ENCODE results near the gene CYP2R1.
"Not testable (repeated sequence)": the region's sequence is repeated elsewhere in the genome, so short reads cannot be mapped to it uniquely, and the experiment has no call there.

Gene CYP2R1

GRCh38 chr11:14892577-14892976 lies 546 bp upstream of the CYP2R1 start:
- no peak for DNase-seq

- DNase-seq = peak; percentile 66 to 86
Measured at GRCh38 chr11:14891143-14892035, 642 bp downstream of the CYP2R1 start.

DNA sequence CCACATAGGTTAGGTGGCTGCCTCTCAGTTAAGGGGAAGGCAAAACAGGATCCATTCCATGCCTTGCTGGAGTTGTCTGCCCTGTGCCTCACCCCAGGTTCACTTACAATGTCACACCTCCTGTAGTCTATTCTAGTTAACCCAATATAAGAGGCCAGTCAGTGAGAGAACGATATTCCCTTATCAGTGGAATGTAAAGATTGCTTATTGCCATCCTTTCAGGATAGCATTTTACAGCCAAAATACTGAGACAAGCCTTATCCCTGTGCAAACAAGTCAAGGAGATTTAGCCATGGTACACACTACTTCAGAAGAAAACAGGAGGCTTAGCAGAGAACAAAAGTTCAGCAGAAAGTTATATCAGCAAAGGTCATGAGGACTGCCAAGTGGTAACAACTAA lies 5.5 kb downstream of the CYP2R1 start:
- DNase-seq = no peak

GRCh38 chr11:14884667-14885273 lies 7.3 kb downstream of the CYP2R1 start:
- no peak for DNase-seq

- not testable (repeated sequence) for DNase-seq
Measured at GRCh38 chr11:14883683-14884082, 8.3 kb downstream of the CYP2R1 start.

- DNase-seq = no peak
Measured at GRCh38 chr11:14882196-14882595, 9.8 kb downstream of the CYP2R1 start.

- no peak for DNase-seq
Measured at GRCh38 chr11:14881576-14882193, 10.3 kb downstream of the CYP2R1 start.

- DNase-seq = no peak
Measured at GRCh38 chr11:14875163-14875562, 16.9 kb downstream of the CYP2R1 start.

DNA sequence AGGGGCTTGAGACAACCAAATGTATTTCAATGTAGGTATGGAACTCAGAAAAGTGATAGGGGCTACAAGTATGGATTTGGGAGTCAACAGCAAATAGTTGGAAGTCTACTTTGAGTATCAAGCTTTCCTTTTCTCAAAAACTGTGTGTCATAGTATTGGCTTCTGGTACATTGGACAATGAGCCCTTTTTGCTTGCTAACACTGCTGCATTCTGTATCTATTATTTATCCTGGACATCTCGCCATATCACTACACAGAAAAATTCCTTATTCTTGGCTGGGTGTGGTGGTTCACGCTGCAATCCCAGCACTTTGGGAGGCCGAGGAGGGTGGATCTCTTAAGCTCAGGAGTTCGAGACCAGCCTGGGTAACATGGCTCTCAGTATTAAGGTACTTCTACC lies 18.4 kb downstream of the CYP2R1 start:
- no peak for DNase-seq

GRCh38 chr11:14872032-14872431 lies 20.0 kb downstream of the CYP2R1 start:
- DNase-seq = no peak

DNA sequence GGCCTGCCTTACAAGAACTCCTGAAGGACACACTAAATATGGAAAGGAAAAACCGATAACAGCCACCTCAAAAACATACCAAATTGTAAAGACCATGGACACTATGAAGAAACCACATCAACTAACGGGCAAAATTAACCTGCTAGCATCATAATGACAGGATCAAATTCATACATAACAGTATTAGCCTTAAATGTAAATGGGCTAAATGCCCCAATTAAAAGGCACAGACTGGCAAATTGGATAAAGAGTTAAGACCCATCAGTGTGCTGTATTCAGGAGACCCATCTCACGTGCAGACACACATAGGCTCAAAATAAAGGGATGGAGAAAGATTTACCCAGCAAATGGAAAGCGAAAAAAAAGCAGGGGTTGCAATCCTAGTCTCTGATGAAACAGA lies 28.3 kb downstream of the CYP2R1 start:
- DNase-seq = not testable (repeated sequence)

DNA sequence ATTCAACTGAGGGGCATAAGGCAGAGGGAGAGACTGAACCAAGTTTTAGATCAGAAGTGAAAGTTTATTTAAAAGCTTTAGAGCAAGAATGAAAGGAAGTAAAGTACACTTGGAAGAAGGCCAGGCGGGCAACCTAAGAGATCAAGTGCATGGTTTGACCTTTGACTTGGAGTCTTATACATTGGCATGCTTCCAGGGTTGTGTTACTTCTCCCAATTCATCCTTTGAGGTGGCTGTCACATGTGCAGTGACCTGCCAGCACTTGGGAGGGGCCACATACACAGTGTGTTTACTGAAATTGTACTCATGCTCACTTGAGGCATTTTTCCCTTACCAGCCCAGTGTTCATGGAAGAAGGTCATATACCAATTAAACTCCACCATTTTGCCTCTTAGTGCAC lies 30.4 kb downstream of the CYP2R1 start:
- no peak for DNase-seq

DNA sequence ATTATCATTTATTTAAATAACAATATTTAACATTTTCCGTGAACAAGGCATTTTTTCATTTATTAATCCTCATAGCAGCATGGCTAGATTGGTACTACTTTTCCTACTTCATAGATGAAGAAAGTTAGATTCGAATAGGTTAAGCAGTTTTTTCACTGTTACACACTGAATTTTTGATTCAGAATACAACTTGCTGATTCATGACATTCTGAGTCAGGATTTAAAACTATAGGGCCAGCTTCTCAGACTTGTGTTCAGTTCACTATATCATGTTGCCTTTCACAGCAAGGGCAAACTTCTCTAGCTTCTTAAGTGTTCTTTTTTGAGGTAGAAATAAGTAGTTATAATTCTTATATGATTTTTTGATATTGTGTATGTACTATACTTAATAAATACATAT lies 31.5 kb downstream of the CYP2R1 start:
- no peak for DNase-seq

GRCh38 chr11:14858404-14858803 lies 33.6 kb downstream of the CYP2R1 start:
- no peak for DNase-seq

DNA sequence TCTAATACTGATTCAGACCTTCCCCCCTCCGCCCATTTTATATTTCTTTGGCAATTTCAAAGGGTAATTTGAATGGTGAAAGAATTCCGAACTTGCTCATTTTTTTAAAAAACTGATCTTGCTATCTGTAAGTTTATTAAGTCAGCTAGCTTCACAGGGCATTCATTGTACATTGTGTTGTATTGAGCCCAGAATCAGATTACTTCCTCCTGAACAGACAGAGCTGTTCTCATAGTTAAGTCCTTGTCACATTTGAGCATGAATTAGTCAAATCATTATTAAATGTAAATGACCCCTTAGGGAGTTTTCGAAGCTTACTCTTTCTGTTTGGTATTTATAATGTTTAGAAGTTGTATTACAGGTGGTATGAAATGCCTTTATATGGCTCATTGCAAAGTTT lies 34.4 kb downstream of the CYP2R1 start:
- no peak for DNase-seq

GRCh38 chr11:14855890-14856289 lies 36.1 kb downstream of the CYP2R1 start:
- no peak for DNase-seq

GRCh38 chr11:14854057-14854456 lies 38.0 kb downstream of the CYP2R1 start:
- DNase-seq = no peak

GRCh38 chr11:14852571-14853177 lies 39.4 kb downstream of the CYP2R1 start:
- DNase-seq = no peak

- DNase-seq = no peak
Measured at GRCh38 chr11:14842002-14842401, 50.0 kb downstream of the CYP2R1 start.

- no peak for DNase-seq
Measured at GRCh38 chr11:14835496-14836492, 56.2 kb downstream of the CYP2R1 start.
